SK-N-SH (cell line): ENCODE data around the gene MUC20. TPM values are rescaled to one million over a fixed set of nuclear protein-coding genes. Genes with fewer than 3 reads are reported as not detected.

Experiments
- CTCF ChIA-PET: fragments of 300-600, 350-600 bp; formaldehyde crosslinking; extraction: SDS; loops from one replicate; lab custom pipeline; 2021; lab: Yijun Ruan, JAX
- POLR2A ChIA-PET: fragments of 350-600 bp; sonication (Branson Sonifier 250); formaldehyde crosslinking; extraction: SDS; loops from one replicate; lab custom pipeline; 2020; ENCODE audit warnings: antibody characterized with exemption, inconsistent platforms; lab: Yijun Ruan, JAX
- DNase-seq: peaks from one replicate; pipeline ENCODE4 v3.0.0; 2012
- H2AFZ ChIP-seq: fragments of 200-600 bp; sonication (generic); 2 replicates; pipeline ENCODE4 v1.8.1; 2016; ENCODE audit warnings: antibody characterized with exemption, mild to moderate bottlenecking, low read depth
- H3F3A ChIP-seq: fragments of 200-600 bp; sonication (generic); replicated peaks from 2 replicates; pipeline ENCODE3; 2016; ENCODE audit warnings: antibody characterized with exemption, mild to moderate bottlenecking; ENCODE audit not compliant: insufficient read depth
- H3K27ac ChIP-seq, 2 experiments: fragments of 200-500 bp in 1 of 2; fragments of 200-600 bp in 1 of 2; sonication (Bioruptor generic) in 1 of 2; sonication (generic), shearing (Covaris generic) in 1 of 2; 2 replicates each; pipeline versions ENCODE4 v1.5.1 to v1.6.1; 2014 to 2016; ENCODE audit warnings: low read depth in 2 of 2, inconsistent platforms in 1 of 2, low read length in 1 of 2, mild to moderate bottlenecking in 1 of 2, mixed read lengths in 1 of 2
- H3K27me3 ChIP-seq: fragments of 200-600 bp; sonication (generic), shearing (Covaris generic); 2 replicates; pipeline ENCODE4 v1.6.1; 2016; ENCODE audit warnings: mixed run types; ENCODE audit not compliant: insufficient read depth
- H3K36me3 ChIP-seq, 2 experiments: fragments of 200-500 bp in 1 of 2; fragments of 200-600 bp in 1 of 2; sonication (Bioruptor generic) in 1 of 2; sonication (generic) in 1 of 2; replicated peaks in 1 of 2; 2 replicates each; pipeline versions ENCODE3 to v1.5.1; 2014 to 2016; ENCODE audit warnings: low read length in 1 of 2, mild to moderate bottlenecking in 1 of 2; ENCODE audit not compliant: insufficient read depth in 2 of 2, control insufficient read depth in 1 of 2
- H3K4me1 ChIP-seq, 2 experiments: fragments of 200-500 bp in 1 of 2; fragments of 200-600 bp in 1 of 2; sonication (Bioruptor generic) in 1 of 2; sonication (generic), shearing (Covaris generic) in 1 of 2; 2 replicates each; pipeline versions ENCODE4 v1.5.1 to v1.6.1; 2014 to 2016; ENCODE audit warnings: low read depth in 1 of 2, low read length in 1 of 2, mixed run types in 1 of 2; ENCODE audit not compliant: insufficient read depth in 2 of 2, control insufficient read depth in 1 of 2
- H3K4me2 ChIP-seq: fragments of 200-600 bp; sonication (generic), shearing (Covaris generic); 2 replicates; pipeline ENCODE4 v1.6.1; 2017; ENCODE audit warnings: mixed run types
- H3K4me3 ChIP-seq, 2 experiments: fragments of 200-500 bp in 1 of 2; fragments of 200-600 bp in 1 of 2; sonication (Bioruptor generic) in 1 of 2; sonication (generic), shearing (Covaris generic) in 1 of 2; 2 replicates each; pipeline versions ENCODE4 v1.5.1 to v1.8.1; 2014 to 2016; ENCODE audit warnings: low read depth in 2 of 2, inconsistent platforms in 1 of 2, low read length in 1 of 2, mild to moderate bottlenecking in 1 of 2, mixed read lengths in 1 of 2, moderate library complexity in 1 of 2
- H3K79me2 ChIP-seq: fragments of 200-600 bp; sonication (generic); 2 replicates; pipeline ENCODE4 v1.8.1; 2017; ENCODE audit warnings: mild to moderate bottlenecking; ENCODE audit not compliant: insufficient read depth
- H3K9ac ChIP-seq: fragments of 200-600 bp; sonication (generic); 2 replicates; pipeline ENCODE4 v1.6.1; 2017; ENCODE audit warnings: mixed run types
- H3K9me2 ChIP-seq: fragments of 200-600 bp; sonication (generic); 2 replicates; pipeline ENCODE4 v1.6.1; 2017; ENCODE audit warnings: mixed run types
- H3K9me3 ChIP-seq: fragments of 200-600 bp; sonication (generic); 2 replicates; pipeline ENCODE4 v1.6.1; 2017; ENCODE audit warnings: mixed run types, mild to moderate bottlenecking, moderate library complexity
- H4K20me1 ChIP-seq: fragments of 200-600 bp; sonication (generic); 2 replicates; pipeline ENCODE4 v1.6.1; 2017; ENCODE audit warnings: mild to moderate bottlenecking, mixed run types; ENCODE audit not compliant: insufficient read depth
- CHD2 ChIP-seq: fragments of 150-350 bp; IDR thresholded peaks from 2 replicates; pipeline ENCODE4 v1.6.1; 2018; ENCODE audit warnings: low read length; ENCODE audit not compliant: partially characterized antibody
- EZH2phosphoT487 ChIP-seq: fragments of 200-600 bp; sonication (generic); IDR thresholded peaks from 2 replicates; pipeline ENCODE4 v1.6.1; 2017; ENCODE audit warnings: low read depth, mixed run types, mild to moderate bottlenecking, antibody characterized with exemption, moderate library complexity, borderline replicate concordance
- FOSL2 ChIP-seq: IDR thresholded peaks from 2 replicates; pipeline ENCODE4 v1.4.0; 2012; ENCODE audit warnings: low read depth, mild to moderate bottlenecking, moderate library complexity, borderline replicate concordance
- FOXM1 ChIP-seq: IDR thresholded peaks from 2 replicates; pipeline ENCODE4 v1.4.0; 2012; ENCODE audit warnings: low read depth, mild to moderate bottlenecking
- GABPA ChIP-seq: IDR thresholded peaks from 2 replicates; pipeline ENCODE4 v1.4.0; 2012; ENCODE audit warnings: low read depth, mild to moderate bottlenecking
- PBX3 ChIP-seq: IDR thresholded peaks from 2 replicates; pipeline ENCODE4; 2012
- REST ChIP-seq: IDR thresholded peaks from 2 replicates; pipeline ENCODE4 v1.6.1; 2012; ENCODE audit warnings: mild to moderate bottlenecking, low read depth, low read length, moderate library complexity
- SIN3A ChIP-seq: IDR thresholded peaks from 2 replicates; pipeline ENCODE4 v1.6.1; 2012; ENCODE audit warnings: low read depth, mild to moderate bottlenecking, low read length, moderate library complexity, borderline replicate concordance
- TAF1 ChIP-seq: IDR thresholded peaks from 2 replicates; pipeline ENCODE4 v1.6.1; 2012; ENCODE audit warnings: low read depth, mild to moderate bottlenecking, low read length, moderate library complexity, borderline replicate concordance
- TCF12 ChIP-seq: IDR thresholded peaks from 2 replicates; pipeline ENCODE4 v1.4.0; 2012
- TEAD4 ChIP-seq: IDR thresholded peaks from 2 replicates; pipeline ENCODE4 v1.4.0; 2012; ENCODE audit warnings: mild to moderate bottlenecking, borderline replicate concordance; ENCODE audit not compliant: insufficient read depth
- ZBTB33 ChIP-seq: IDR thresholded peaks from 2 replicates; pipeline ENCODE4 v1.4.0; 2012; ENCODE audit warnings: low read depth, borderline replicate concordance
- WGBS: methylation state at CpG from one replicate; pipeline ENCODE4 v1.1.6; 2017; ENCODE audit warnings: low lambda C conversion rate; 5-methylcytosine and 5-hydroxymethylcytosine counted together
- polyA plus RNA-seq, 3 experiments: library from polyadenylated mRNA; depleted of rRNA; stranded (reverse); fragments of >200 nt; gene quantifications; 2 replicates each; pipeline ENCODE4 v1.2.3, GENCODE V29; 2012
- TF ChIP-seq, protein P1 (sequence below): fragments of 150-350 bp; IDR thresholded peaks from 2 replicates; pipeline ENCODE4 v1.6.1; 2017; ENCODE audit warnings: antibody characterized with exemption, low read length, low read depth, borderline replicate concordance

Gene MUC20
- polyA plus RNA-seq, 1 of the 3 experiments (the other 2 are of a cell fraction) = 0.31 TPM

DNA sequence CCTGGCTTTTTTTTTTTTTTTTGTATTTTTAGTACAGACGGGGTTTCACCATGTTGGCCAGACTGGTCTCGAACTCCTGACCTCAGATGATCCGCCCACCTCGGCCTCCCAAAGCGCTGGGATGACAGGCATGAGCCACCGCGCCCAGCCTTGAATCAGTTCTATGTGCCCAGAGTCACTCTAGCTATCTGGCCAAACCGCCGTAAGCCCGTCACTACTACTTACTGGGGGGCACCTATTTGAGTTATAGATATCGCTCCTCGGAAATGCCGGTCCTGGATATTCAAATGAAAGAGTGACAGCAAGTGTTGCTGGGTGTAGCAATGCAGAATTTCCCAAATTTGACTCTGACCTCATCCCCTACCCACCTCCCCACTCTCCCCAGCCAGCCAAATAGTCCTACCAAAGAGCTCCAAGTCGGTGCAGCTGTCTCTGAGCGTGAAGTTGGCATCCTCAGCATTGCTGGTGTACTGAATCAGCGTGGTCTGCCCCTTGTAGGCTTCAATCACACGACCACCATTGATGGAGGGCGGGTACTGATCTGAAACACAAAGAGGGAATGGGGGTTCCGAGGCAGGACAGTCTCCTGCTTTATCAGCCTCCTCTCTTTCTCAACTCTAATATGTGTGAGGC is 38.1 kb downstream of the MUC20 start:
- H2AFZ ChIP-seq = no peak overlapping the region
- H3K9me2 ChIP-seq = no peaks in the 10 kb centered on the region
- WGBS = 63% methylated on average over 18 of the region's 19 CpGs
- no peak overlapping the region for H3K4me2 ChIP-seq
- ChIA-PET POLR2A (no interaction called here), CTCF (no interaction called here)
- no peaks in the 10 kb centered on the region for H4K20me1 ChIP-seq
- H3K36me3 ChIP-seq = no peaks in the 10 kb centered on the region
- H3K9ac ChIP-seq = no peak overlapping the region
- H3K9me3 ChIP-seq = no peaks in the 10 kb centered on the region
- no peak overlapping the region for H3K4me3 ChIP-seq
- TF ChIP-seq GABPA (no peak), EZH2phosphoT487 (no peak), CHD2 (no peak), TCF12 (no peak), PBX3 (no peak), REST (no peak), SIN3A (no peak), ZBTB33 (no peak), FOSL2 (no peak), FOXM1 (no peak), TAF1 (no peak), TEAD4 (no peak)
- TF ChIP-seq, protein P1, sequence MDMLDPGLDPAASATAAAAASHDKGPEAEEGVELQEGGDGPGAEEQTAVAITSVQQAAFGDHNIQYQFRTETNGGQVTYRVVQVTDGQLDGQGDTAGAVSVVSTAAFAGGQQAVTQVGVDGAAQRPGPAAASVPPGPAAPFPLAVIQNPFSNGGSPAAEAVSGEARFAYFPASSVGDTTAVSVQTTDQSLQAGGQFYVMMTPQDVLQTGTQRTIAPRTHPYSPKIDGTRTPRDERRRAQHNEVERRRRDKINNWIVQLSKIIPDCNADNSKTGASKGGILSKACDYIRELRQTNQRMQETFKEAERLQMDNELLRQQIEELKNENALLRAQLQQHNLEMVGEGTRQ = no peak
- no peaks in the 10 kb centered on the region for H3F3A ChIP-seq
- H3K79me2 ChIP-seq = no peaks in the 10 kb centered on the region
- H3K4me1 ChIP-seq = peaks cover 0 to 13% of the 10 kb centered on the region in 2 experiments; a peak in 1 of 4 replicates
- peaks cover 46% of the 10 kb centered on the region for H3K27me3 ChIP-seq
- H3K27ac ChIP-seq = no peak overlapping the region
- DNase-seq = no peak
